ENCODE data around the gene CRYBG1.

CRYBG1 gene

DNA sequence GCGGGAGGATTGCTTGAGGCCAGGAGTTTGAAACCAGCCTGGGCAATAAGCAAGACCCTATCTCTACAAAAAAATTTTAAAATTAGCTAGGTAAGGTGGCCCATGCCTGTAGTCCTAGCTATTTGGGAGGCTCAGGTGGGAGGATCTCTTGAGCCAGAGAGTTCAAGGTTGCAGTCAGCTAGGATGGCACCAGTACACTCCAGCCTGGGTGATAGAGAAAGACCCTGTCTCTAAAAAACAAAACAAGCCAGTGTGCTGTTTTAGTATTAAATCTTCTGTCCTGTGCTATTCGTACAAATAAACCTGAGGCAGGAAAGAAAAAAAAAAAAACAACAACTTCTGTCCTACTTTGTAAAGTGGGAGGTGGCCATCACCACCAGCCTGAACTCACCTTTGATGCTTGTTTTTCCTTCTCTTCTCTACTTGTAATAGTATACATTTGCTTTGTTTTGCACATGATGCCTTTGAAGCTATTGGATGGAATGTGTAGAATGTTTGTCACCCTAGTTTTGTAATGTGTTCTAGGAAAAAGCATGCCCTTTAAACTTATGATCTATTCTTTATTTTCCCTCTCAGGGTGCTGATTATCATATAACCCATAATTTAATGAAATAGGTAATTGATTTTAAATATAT lies 102.5 kb downstream of the CRYBG1 start:
- DNase-seq, result no peak

DNA sequence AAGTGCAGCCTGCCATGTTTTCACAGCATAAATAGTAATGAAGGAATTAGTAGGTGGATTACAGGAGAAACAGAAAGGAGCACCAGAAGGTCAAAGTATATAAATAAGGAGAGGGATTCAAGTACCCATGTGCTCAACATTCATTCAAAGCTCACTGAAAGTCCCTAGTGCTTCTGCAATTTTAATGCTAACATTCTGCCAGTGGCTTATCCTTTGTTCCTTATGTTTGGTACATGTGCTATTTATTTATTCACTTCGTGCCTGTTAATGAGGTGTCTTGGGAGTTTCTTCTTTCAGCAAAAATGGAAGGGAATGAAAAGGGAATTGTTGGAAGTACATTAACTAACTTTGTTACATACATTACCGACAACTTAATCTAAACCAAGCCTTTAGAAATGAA lies 105.7 kb downstream of the CRYBG1 start:
- no peak for DNase-seq

DNA sequence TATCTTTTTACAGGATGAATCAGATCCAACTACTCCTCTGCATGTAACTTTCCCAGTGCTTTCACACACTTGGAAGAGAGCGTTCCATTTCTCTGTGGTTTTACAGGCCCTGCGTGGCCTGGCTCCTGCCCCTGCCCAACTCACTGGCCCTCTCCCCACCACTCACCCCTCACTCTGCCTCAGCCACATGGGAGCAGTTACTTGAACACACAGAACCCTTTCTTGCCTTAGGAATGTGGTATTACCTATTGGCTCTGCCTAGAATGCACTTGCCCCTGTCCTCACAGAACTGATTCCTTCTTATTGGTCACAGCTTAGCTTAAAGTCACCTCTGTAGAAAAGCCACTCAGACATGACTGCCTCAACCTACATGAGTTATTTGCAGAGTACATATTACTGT lies 108.4 kb downstream of the CRYBG1 start:
- no peak for DNase-seq

DNA sequence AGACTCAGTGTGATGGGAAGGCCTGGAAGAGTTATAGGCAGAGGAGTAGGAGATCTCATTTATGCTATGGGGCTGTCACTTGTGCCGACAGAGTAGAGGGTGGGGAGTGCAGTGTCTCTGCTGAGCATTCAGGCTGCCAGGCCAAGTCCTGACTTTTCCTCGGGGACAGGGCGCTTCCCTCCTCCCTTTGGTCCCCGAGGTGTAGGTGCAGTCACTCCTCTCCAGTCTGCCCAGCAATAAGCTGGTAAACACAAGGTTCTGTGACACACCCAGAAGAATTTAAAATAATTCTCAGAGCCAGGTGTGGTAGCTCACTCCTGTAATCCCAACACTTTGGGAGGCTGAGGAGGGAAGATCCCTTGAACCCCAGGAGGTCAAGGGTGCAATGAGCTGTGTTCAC lies 109.4 kb downstream of the CRYBG1 start:
- no peak for DNase-seq

DNA sequence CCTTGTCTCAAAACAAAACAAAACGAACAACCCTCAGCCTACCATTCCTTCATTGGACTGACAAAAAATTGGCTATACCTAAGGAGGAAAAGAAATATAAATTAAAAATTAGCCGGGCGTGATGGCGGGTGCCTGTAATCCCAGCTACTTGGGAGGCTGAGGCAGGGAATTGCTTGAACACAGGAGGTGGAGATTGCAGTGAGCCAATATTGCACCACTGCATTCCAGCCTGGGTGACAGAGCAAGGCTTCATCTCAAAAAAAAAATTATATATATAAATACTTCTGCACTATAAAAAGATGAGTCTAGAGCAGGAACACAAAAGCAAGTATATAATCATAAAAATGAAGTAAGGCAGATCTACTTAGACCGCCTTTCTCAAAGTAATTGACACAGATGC lies 109.8 kb downstream of the CRYBG1 start:
- no peak for DNase-seq

DNA sequence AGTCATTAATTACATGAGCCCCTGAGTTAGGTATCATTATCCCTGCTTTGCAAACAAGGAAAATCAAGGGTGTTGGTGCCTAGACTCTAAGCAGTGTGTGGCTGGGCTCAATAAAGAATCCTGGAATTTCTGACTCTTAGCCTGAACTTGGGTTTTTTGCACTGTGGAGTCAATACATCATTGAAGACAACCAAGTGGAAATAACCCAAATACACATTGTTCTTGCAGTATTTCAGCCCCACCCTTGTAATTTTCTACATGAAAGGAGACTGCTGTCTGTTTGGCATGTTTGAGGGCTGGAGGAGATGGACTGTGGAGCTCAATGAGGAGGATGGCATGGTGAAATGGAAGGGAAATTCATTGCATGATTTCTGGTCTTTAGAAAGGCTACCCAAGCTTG lies 110.3 kb downstream of the CRYBG1 start:
- no peak for DNase-seq

DNA sequence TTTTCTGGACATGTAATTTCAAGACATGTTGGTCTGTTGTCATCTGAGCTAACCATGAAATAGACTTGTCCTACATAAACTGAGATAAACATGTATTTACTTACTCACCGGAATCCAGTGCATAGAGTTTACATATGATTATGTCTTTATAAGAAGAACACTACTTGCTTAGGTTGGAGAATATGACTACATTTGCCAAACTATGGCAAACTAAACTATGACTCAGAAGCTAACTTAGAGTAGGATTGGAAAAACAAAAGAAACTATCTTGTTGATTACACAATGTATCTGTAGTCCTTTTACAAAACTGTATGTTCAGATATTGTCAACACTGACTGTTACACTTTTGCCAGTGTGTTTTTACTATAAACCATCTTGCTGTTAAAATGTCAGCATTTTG lies 113.3 kb downstream of the CRYBG1 start:
- DNase-seq, result no peak

DNA sequence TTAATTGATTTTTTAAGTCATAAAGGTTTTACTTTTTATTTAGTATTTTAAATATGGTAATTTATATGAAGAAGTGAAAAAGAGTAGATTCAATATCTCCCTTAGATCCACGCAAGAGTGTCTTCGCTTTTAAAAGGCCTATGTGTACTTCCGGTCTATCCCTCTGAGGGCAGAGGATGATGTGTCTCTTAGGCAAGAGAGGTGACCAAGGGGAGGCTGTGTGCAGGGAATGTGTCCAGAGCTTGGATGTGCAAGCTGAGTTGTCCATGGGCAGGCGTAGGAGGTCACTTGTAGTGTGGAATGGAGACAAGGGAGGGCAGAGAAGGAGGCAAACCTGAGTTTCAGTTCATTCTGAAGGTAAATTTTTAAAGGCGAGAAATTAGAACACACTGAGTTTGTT lies 113.9 kb downstream of the CRYBG1 start:
- DNase-seq, result no peak

DNA sequence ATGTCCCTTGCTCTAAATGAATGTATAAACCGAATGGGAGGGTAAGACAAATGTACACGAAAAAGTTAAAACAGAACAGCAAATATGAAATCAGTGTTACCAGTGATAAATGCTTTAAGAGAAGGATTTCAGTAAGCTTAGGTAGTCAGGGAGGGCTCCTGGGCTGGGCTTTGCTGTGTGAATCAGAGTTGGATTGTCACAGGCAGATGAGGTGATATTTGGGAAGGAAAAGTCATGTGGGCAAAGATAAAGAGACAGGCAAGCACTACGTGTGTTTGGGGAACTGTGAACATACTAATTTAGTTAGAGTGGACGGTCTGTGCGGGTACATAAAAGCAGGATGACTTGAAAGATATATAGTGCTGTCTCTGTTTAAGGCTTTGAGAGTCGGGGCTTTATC lies 114.8 kb downstream of the CRYBG1 start:
- no peak for DNase-seq

DNA sequence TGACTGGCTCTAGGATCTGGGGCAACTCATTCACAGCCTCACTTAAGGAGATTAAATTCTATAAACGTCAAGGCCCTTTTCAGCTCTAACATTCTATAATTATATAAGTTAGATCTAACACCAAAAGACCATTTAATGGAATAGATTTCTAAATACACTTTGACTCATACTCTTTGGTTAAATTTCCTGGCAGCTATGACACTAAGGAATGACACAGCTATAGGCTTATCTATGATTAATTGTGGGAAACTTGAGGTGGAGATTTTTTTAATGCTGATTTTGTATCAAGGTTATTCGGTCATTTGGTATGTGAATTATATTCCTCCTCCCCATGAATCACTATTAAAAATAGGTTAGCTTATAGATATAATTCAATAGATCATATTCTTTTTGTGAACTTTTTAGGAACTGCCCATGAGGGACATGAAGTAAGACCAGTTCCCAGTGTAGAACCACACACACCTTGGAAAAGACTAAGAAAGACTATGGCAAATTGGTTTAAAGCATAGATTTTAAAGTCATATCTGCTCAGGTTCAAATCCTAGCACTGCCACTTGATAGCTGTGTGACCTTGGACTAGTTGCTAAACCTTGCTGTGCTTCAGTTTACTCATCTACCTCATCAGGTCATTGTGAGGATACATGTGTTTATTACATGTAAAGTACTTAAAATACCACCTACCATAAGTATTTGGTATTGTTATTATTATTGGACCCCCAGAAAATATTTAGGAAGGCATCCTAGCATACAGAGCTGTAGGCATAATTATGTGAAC lies 116.0 kb downstream of the CRYBG1 start:
- no peak for DNase-seq

DNA sequence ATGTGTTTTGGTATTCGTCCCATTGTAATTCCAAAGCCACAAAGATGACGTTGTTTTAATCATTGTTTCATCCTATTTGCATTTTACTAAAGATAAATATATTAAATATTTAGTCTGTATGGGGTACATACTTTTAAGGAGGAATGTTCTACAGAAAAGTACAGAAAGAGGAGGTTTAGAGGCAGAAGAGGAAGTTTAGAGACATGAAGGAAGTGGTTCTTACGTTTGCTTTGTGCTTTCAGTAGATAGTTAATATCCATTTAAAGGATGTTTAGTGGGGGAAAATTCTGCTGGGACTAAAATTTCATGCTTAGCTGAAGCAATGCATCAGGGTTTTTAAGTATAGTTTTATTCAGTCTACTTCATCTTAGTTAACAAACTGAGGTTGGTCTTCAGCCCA lies 116.6 kb downstream of the CRYBG1 start:
- DNase-seq, result no peak

DNA sequence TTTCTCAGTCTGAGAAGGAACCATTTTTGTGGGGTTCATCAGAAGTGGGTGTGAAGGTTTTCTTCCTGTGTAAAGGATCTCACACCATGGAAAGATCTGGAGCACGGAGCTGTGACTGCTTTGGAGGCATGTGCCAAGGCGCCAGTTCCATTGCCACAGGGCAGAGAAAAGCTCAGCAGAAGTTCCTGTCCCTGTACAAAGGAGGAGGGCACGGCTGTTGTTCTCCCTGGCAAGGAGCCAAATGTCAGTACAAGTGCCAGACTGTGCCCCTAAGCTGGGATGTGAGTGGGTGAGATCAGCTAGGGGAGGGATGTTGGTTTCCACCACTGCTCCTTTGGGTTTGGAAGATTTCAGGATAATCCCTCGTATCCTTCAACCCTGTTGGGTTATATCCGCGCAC lies 117.3 kb downstream of the CRYBG1 start:
- DNase-seq, result no peak

DNA sequence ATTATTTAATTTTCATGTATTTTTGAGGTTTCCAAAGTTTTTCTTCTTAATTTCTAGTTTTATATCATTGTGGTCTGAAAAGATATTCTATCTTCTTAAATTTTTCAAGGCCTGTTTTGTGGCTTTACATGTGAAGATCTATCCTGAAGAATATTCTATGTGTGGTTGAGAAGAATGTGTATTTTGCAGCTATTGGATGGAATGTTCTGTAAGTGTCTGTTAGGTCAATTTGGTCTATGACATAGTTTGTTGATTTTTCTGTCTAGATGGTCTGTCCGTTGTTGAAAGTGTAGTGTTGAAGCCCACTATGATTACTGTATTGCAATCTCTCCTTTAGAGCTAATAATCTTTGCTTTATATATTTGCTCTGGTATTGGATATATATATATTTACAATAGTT lies 125.7 kb downstream of the CRYBG1 start:
- no peak for DNase-seq

DNA sequence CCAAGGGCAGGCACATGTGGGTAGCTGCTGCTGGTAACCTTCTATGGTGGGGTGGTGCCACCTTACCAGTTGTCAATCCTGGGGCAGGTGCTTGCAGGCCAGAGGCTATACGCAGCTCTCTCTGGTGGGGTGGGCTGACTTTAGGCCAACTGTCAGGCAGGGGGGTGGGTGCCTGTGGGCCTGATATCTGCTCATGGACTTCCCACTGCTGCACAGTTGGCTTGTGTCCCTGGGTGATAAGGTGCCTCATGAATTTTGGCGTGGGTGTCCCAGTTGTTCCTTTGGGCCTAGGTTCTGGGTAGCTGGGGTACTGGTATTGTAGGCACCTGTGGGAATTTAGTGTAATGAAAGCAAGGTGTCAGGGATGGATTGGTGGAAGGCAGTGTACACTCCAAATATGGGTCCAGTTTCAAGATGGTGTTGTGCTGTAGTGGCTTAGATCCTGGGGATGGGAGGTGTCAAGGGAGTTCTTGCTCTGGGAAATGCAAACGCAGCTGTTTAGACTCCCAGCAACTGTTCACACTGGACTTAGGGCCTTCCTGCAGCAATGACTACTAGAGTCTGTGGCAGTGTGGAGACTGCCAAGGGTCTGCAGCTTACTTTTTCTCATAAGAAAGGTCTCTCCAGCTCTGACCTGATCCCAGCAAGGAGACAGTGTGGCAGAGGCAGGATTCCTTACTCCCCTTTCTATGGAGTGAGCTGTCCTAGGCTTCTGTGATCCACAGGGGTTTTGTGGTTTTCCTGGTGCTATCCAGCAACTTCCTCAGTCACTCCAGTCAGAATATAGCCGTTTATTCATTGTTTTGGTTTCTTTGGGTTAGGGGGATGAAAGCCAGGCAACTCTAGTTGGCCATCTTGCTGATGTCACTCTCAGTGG lies 128.2 kb downstream of the CRYBG1 start:
- DNase-seq, result no peak

DNA sequence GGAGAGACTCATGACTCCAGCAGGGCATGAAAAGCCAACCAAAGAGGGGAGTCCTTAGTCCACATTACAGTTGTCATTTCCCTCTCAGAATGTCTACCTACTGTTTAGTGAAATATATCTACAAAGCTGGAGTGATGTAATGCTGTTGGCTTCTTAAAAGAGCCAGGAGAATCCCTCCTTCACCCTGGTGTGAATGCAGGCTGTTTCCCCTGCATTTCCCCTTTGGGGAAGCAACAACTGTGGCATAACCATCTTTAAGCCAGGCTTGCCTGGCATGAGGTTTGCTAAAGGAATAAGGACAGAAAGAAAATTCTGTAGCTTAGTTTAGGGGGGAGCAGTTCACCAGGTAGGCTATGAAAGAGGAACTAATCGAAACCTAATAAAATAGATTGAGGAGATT lies 129.5 kb downstream of the CRYBG1 start:
- no peak for DNase-seq

DNA sequence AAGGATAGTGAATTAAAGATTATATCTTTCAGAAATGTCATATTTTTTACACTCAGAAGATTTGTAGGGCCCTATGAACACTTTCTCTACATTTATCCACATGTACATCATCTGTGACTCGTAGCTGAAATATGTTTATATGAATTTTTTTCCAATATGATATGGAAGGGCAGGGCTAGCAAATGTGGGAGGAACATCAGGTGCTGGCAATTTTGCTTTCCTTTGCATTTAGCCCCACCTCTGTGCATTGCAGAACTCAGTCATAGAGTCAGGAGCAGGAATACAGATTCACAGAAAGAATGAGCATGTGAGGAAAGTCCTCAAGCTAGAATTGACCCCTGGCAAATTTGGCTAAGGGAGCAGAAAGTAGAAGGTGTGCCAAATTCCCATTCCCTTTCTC lies 129.9 kb downstream of the CRYBG1 start:
- no peak for DNase-seq

DNA sequence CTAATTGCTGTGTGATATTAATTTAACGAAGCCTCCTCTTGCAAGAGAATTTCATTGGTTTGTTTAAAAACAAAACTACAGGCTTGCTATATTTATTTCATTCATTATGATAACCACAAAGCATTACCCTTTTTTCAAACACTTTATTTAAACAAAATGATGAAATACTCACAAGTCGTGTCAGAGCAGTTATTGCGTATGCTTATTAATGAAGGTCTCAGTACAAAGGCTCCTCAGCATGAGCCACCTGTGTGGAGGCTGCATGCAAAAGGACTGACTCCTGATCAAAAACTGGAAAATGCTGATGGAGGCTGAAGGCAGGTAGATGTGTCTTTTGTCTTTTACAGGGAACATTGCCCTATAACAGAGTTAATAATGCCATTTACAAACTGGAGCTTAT lies 130.5 kb downstream of the CRYBG1 start:
- no peak for DNase-seq

DNA sequence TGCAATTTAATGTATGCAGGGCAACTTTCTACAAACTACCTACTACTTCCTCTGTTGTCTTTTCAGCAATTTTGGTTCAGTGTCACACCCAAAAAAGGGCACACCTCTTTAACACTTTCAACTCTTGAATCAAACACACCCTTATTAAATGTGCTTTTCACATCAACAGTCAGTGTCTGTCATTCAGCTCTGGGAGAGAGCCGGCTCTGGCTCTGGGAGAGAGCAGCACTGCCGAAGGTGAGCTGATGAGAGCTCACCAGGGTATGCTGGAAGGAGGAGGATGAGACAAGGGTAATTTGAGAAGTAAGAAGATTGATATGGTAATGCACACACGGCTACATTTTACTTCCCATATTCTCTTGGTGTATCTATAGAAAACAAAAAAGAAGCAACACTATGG lies 134.5 kb downstream of the CRYBG1 start:
- DNase-seq, result no peak

DNA sequence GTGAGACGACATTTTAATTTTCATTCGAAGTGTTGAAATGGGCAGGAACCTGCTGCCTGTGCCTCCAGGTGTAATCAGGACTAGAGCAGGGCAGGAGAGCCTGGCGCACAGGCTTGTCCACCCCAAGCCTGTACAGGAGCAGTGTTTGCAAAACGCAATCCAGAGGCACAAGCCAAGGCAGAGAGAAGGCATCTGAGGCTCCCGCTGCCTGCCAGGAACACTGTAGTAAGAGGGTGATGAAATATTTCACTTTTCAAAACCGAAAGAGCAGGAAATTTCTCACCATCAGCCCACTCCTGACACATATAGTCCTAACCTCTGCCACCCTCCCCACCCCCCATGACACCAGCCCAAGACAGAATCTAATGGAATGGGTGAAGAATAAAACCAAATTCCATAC lies 136.3 kb downstream of the CRYBG1 start:
- DNase-seq, result no peak

DNA sequence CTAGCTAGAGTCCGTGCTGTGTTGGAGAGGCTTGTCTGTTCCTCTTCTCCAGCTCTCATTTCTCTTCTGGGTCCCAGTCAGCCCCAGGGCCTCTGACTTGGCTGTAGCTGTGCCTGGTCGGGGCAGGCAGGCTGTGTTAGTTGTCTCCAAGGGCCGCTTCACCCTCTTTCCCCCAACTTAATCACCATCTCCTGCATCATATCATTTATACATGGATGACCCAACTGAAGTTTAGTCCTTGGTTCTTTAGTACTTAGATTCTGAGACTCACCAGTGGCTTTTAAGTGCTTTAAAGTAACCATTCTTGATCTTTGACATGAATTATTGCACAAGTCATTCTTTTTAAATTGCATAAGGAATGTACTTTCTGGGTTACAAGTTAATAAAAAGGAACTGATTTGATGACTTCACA lies 141.4 kb downstream of the CRYBG1 start:
- DNase-seq, result no peak

DNA sequence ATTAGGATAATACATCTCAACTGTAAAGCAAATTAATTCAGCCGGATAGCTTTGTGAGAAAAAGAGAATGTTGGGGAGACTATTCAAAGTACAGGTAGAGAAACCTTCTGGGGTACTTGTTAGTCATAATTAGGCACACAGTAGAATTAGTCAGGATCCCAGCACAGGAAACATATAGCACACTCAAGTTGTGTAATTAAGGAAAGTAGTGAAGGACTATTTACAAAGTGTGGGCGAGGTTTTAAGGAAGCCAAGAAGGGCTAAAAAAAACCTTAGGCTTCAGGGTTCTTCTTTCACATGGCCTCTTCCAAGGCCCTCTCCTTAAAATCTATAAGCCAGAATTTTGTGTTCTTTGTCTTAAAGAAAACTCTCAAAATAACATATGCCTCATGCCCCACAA lies 142.0 kb downstream of the CRYBG1 start:
- no peak for DNase-seq

DNA sequence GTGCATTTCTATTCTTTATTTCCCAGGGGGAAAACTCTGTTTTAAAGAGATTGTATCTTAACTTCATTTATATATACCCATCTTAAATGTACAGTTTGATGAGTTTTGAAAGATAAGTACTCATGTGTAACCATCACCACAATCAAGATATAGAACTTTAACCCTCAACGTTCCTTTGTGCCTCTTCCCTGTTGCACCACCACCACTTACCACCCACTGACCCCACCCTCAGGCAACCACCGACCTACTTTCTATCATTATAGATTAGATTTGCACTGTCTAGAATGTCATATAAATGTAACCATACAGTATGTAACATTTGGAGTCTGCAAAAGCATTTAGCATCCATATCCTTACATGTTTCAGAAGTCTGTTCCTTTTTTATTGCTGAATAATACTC lies 147.8 kb downstream of the CRYBG1 start:
- DNase-seq, result no peak

DNA sequence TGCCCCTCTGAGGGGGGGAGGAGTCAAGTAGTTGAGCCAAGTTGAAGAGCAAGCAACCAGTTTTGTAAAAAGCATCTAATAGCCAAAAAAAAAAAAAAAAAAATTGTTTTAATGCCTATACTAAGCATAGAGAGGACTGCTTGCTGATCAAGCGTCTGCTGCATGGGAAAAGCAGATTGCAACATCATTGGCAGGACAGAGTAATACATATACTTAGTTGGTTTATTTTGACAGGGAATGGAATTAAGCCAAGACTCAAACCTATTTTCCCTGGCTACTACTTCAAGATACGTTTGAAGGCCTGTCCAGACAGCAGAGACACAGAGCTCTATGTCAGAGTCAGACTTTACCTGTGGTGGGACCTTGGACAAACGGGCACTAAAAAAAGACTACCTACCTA lies 148.3 kb downstream of the CRYBG1 start:
- no peak for DNase-seq

Data from activated CD4-positive, alpha-beta T cell treated with anti-CD3 and anti-CD28 coated beads for 4 hours (primary cell).